GM18870 (cell line): ENCODE data around the gene ANG.
A peak's percentile ranks its signal among the peaks of the same experiment; 100 is the strongest.
"Not testable (repeated sequence)": the region's sequence is repeated elsewhere in the genome, so short reads cannot be mapped to it uniquely, and the experiment has no call there.

Source experiments
- ATAC-seq: cut with Tn5 transposase; IDR thresholded peaks from one replicate; pipeline ENCODE4 v1.9.1; 2021; ENCODE audit warnings: moderate library complexity; ENCODE audit not compliant: unreplicated experiment

Gene ANG

GRCh38 chr14:20688167-20688839 is at the start of gene ANG:
Gene ANG, plus strand, starts transcription at chr14:20688764. Its CDS starts 4,801 bp downstream, at chr14:20693565.
- no peak for ATAC-seq

- no peak for ATAC-seq
Measured at GRCh38 chr14:20641591-20641990, 47.0 kb upstream of the ANG start, which contains the start of gene OR6S1. Gene OR6S1, minus strand, starts transcription at chr14:20641691. Its CDS starts 0 bp downstream, at chr14:20641691.

- ATAC-seq = no peak
Measured at GRCh38 chr14:20642182-20642581, 46.4 kb upstream of the ANG start.

- not testable (repeated sequence) for ATAC-seq
Measured at GRCh38 chr14:20642755-20643154, 45.8 kb upstream of the ANG start.

GRCh38 chr14:20644520-20644919 is 44.0 kb upstream of the ANG start:
- ATAC-seq = no peak

- no peak for ATAC-seq
Measured at GRCh38 chr14:20645481-20645880, 43.1 kb upstream of the ANG start.

GRCh38 chr14:20652996-20653975 is 35.3 kb upstream of the ANG start:
- ATAC-seq = no peak

- no peak for ATAC-seq
Measured at GRCh38 chr14:20655851-20656250, 32.7 kb upstream of the ANG start.

- ATAC-seq = no peak
Measured at GRCh38 chr14:20656274-20656673, 32.3 kb upstream of the ANG start.

- no peak for ATAC-seq
Measured at GRCh38 chr14:20657216-20658211, 31.1 kb upstream of the ANG start.

- no peak for ATAC-seq
Measured at GRCh38 chr14:20658246-20658645, 30.3 kb upstream of the ANG start.

GRCh38 chr14:20659336-20659735 is 29.2 kb upstream of the ANG start:
- ATAC-seq = no peak

GRCh38 chr14:20659813-20660395 is 28.7 kb upstream of the ANG start:
- no peak for ATAC-seq

GRCh38 chr14:20661197-20661596 is 27.4 kb upstream of the ANG start:
- no peak for ATAC-seq

- peak; percentile 62 for ATAC-seq
Measured at GRCh38 chr14:20662968-20663732, 25.4 kb upstream of the ANG start.

GRCh38 chr14:20666400-20666961 is 22.1 kb upstream of the ANG start:
- not testable (repeated sequence) for ATAC-seq

GRCh38 chr14:20667957-20668356 is 20.6 kb upstream of the ANG start:
- ATAC-seq = peak; percentile 79

GRCh38 chr14:20668969-20669368 is 19.6 kb upstream of the ANG start:
- ATAC-seq = no peak

- no peak for ATAC-seq
Measured at GRCh38 chr14:20671597-20672283, 16.8 kb upstream of the ANG start.
